GM12892 (cell line): Measurements from ENCODE around the gene ZNF827.

ENCODE experiments used
- POLR2A ChIP-seq: IDR thresholded peaks from 2 replicates; pipeline ENCODE4 v1.6.1; 2011; ENCODE audit warnings: low read depth, low read length, control low read depth
- POLR2AphosphoS5 ChIP-seq: IDR thresholded peaks from 2 replicates; pipeline ENCODE4 v1.6.1; 2011; ENCODE audit warnings: low read depth, low read length, control low read depth
- TAF1 ChIP-seq: IDR thresholded peaks from 2 replicates; pipeline ENCODE4 v1.6.1; 2011; ENCODE audit warnings: low read depth, mild to moderate bottlenecking, control low read depth, low read length, borderline replicate concordance

DNA sequence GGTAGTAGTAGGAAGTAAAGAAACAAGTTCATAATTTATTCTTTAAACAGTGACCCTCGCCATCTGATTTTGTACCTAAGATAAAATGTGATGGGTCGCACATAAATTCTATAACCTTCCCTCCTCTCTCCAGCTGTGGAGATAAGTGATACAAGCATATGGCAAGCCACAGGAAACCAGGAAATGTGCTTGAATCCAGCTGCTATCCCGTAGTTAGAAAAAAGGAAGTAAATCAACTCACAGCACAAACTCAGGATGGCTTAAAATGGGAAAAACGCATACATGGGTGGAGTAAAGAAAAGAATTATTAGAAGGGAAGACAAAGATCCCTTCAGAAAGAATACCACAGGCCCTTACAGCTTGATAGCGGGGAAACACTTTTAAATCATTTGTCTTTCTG is 78.2 kb downstream of the ZNF827 start:
- no peak for TF ChIP-seq POLR2AphosphoS5
- TF ChIP-seq POLR2A, result no peak
- no peak for TF ChIP-seq TAF1
